A549 (cell line): Measurements from ENCODE around the gene FYB1. TPM values are rescaled to one million over a fixed set of nuclear protein-coding genes. Genes with fewer than 3 reads are reported as not detected.

Source experiments
- ATAC-seq, 2 experiments: fragments of 200-7000 bp in 1 of 2; fragments of >200 bp in 1 of 2; cut with Nextera tagmentation in 1 of 2; cut with Tn5 transposase in 1 of 2; 3 replicates each; pipeline versions ENCODE4 v1.8.0 to v1.9.1; 2018 to 2020; ENCODE audit warnings: mild to moderate bottlenecking in 1 of 2, moderate library complexity in 1 of 2
- CTCF ChIA-PET: fragments of 300-600 bp; sonication (Branson Sonifier 250); formaldehyde crosslinking; extraction: SDS; loops from one replicate; lab custom pipeline; 2021; ENCODE audit warnings: antibody characterized with exemption, inconsistent platforms; lab: Yijun Ruan, JAX
- POLR2A ChIA-PET: fragments of 350-600 bp; formaldehyde crosslinking; extraction: SDS; loops from one replicate; lab custom pipeline; 2021; ENCODE audit warnings: antibody characterized with exemption, inconsistent platforms; lab: Yijun Ruan, JAX
- DNase-seq, 2 experiments: peaks; one replicate each; pipeline versions ENCODE4 v3.0.0 to v3.0.0-alpha.2; 2011 to 2016; ENCODE audit warnings: low read depth in 1 of 2, low spot score in 1 of 2
- FAIRE-seq: peaks from 2 replicates; lab custom pipeline; 2011; peaks lifted over from hg19 to GRCh38; lab: Jason Lieb, UNC
- H3K27ac ChIP-seq, 2 experiments: fragments of >200 bp; sonication (Bioruptor Twin); formaldehyde crosslinking; 3 replicates each; pipeline ENCODE4 v1.5.1; 2016 to 2017
- H3K4me1 ChIP-seq: fragments of >200 bp; sonication (Bioruptor Twin); formaldehyde crosslinking; 3 replicates; pipeline ENCODE4 v1.6.1; 2016
- H3K4me2 ChIP-seq: fragments of >200 bp; sonication (Bioruptor Twin); formaldehyde crosslinking; 3 replicates; pipeline ENCODE4 v1.6.1; 2016
- H3K4me3 ChIP-seq: fragments of >200 bp; sonication (Bioruptor Twin); formaldehyde crosslinking; 3 replicates; pipeline ENCODE4 v1.5.1; 2016
- H3K9me3 ChIP-seq: fragments of >200 bp; sonication (Bioruptor Twin); formaldehyde crosslinking; 3 replicates; pipeline ENCODE4 v1.6.1; 2016
- CBX8 ChIP-seq: fragments of 200-600 bp; sonication (generic); IDR thresholded peaks from 2 replicates; pipeline ENCODE4 v1.6.1; 2016
- CEBPB ChIP-seq, 2 experiments: fragments of >200 bp in 1 of 2; sonication (Bioruptor Twin) in 1 of 2; formaldehyde crosslinking in 1 of 2; IDR thresholded peaks; 2 replicates each; pipeline ENCODE4 v1.6.1; 2012 to 2016
- CHD2 ChIP-seq: fragments of 150-350 bp; IDR thresholded peaks from 2 replicates; pipeline ENCODE4 v1.6.1; 2014; ENCODE audit warnings: low read length; ENCODE audit not compliant: partially characterized antibody
- EP300 ChIP-seq, 2 experiments: fragments of >200 bp; sonication (Bioruptor Twin); formaldehyde crosslinking; IDR thresholded peaks; 2 replicates in 1 of 2; 3 replicates in 1 of 2; pipeline ENCODE4 v1.6.1; 2016 to 2017
- FOSL2 ChIP-seq, 2 experiments: fragments of 450-650 bp in 1 of 2; fragments of >200 bp in 1 of 2; sonication (Bioruptor Twin) in 1 of 2; formaldehyde crosslinking; IDR thresholded peaks; 2 replicates each; pipeline versions ENCODE4 v1.5.0 to v1.6.1; 2016 to 2020; ENCODE audit warnings: mild to moderate bottlenecking in 1 of 2, moderate library complexity in 1 of 2
- GATA3 ChIP-seq: IDR thresholded peaks from 2 replicates; pipeline ENCODE4 v1.6.1; 2012; ENCODE audit warnings: borderline replicate concordance
- HDAC2 ChIP-seq: fragments of 200-600 bp; sonication (generic); IDR thresholded peaks from 2 replicates; pipeline ENCODE4 v1.6.1; 2016
- HOXA7 ChIP-seq: fragments of 250-450 bp; sonication (Bioruptor Pico); IDR thresholded peaks from 2 replicates; pipeline ENCODE4 v1.5.0; 2020; ENCODE audit warnings: mild to moderate bottlenecking, moderate library complexity
- HOXB13 ChIP-seq: fragments of 250-450 bp; sonication (Bioruptor Pico); IDR thresholded peaks from 2 replicates; pipeline ENCODE4 v1.5.0; 2020; ENCODE audit warnings: low read depth, mild to moderate bottlenecking, moderate library complexity
- HOXB5 ChIP-seq: fragments of 250-450 bp; sonication (Bioruptor Pico); IDR thresholded peaks from 2 replicates; pipeline ENCODE4 v1.5.0; 2020; ENCODE audit warnings: mild to moderate bottlenecking, moderate library complexity
- JUNB ChIP-seq: fragments of >200 bp; sonication (Bioruptor Twin); formaldehyde crosslinking; IDR thresholded peaks from 2 replicates; pipeline ENCODE4 v1.6.1; 2016
- MAFK ChIP-seq: fragments of 450-650 bp; IDR thresholded peaks from 2 replicates; pipeline ENCODE4 v1.6.1; 2014; ENCODE audit not compliant: partially characterized antibody
- NFE2L2 ChIP-seq: fragments of 150-350 bp; conservative IDR thresholded peaks from 2 replicates; pipeline ENCODE4 v1.6.1; 2014; ENCODE audit warnings: low read length
- NR3C1 ChIP-seq: fragments of >200 bp; sonication (Bioruptor Twin); formaldehyde crosslinking; IDR thresholded peaks from 3 replicates; pipeline ENCODE4 v1.6.1; 2017
- RAD21 ChIP-seq, 2 experiments: fragments of >200 bp in 1 of 2; sonication (Bioruptor Twin) in 1 of 2; formaldehyde crosslinking in 1 of 2; IDR thresholded peaks in 1 of 2; conservative IDR thresholded peaks in 1 of 2; 2 replicates in 1 of 2; 3 replicates in 1 of 2; pipeline ENCODE4 v1.6.1; 2012 to 2018; ENCODE audit warnings: inconsistent platforms in 1 of 2
- RARB ChIP-seq: fragments of 250-450 bp; sonication (Bioruptor Pico); IDR thresholded peaks from 2 replicates; pipeline ENCODE4 v1.8.0; 2021; ENCODE audit warnings: mild to moderate bottlenecking, moderate library complexity
- RCOR1 ChIP-seq: fragments of 150-350 bp; IDR thresholded peaks from 2 replicates; pipeline ENCODE4 v1.6.1; 2014; ENCODE audit warnings: antibody characterized with exemption, low read length, low read depth
- RFX5 ChIP-seq: fragments of 450-650 bp; IDR thresholded peaks from 2 replicates; pipeline ENCODE4 v1.7.1; 2014; ENCODE audit warnings: antibody characterized with exemption, mild to moderate bottlenecking, moderate library complexity
- RNF2 ChIP-seq: fragments of 200-600 bp; sonication (generic); IDR thresholded peaks from 2 replicates; pipeline ENCODE4 v1.6.1; 2016; ENCODE audit warnings: low read depth, mild to moderate bottlenecking, antibody characterized with exemption, moderate library complexity, borderline replicate concordance
- SMC3 ChIP-seq: fragments of >200 bp; sonication (Bioruptor Twin); formaldehyde crosslinking; IDR thresholded peaks from 3 replicates; pipeline ENCODE4 v1.6.1; 2018; ENCODE audit warnings: inconsistent platforms
- ZNF302 ChIP-seq: fragments of 250-450 bp; sonication (Bioruptor Pico); IDR thresholded peaks from 2 replicates; pipeline ENCODE4 v1.9.0; 2021; ENCODE audit warnings: inconsistent platforms, mild to moderate bottlenecking, moderate library complexity
- WGBS: methylation state at CpG from one replicate; pipeline ENCODE4 v1.1.6; 2017; ENCODE audit errors: missing lambda C conversion rate; 5-methylcytosine and 5-hydroxymethylcytosine counted together
- polyA plus RNA-seq, 4 experiments: library from polyadenylated mRNA; depleted of rRNA in 3 of 4; stranded (reverse); fragments of >200 nt; fragmentation: RNase III in 1 of 4; extraction: RNeasy Plus Mini Kit Qiagen cat#74134 plus additional on column Dnase treatment in 1 of 4; gene quantifications; 2 replicates in 3 of 4; 3 replicates in 1 of 4; pipeline ENCODE4 v1.2.3, GENCODE V29; 2011 to 2017
- TF ChIP-seq, protein P1 (sequence below): fragments of 450-650 bp; IDR thresholded peaks from 2 replicates; pipeline ENCODE4 v1.6.1; 2014; ENCODE audit warnings: antibody characterized with exemption
- TF ChIP-seq, protein P2 (sequence below): fragments of 250-450 bp; sonication (Bioruptor Pico); IDR thresholded peaks from 2 replicates; pipeline ENCODE4 v1.5.0; 2021; ENCODE audit warnings: mild to moderate bottlenecking, moderate library complexity, borderline replicate concordance
- TF ChIP-seq, protein P3 (sequence below): IDR thresholded peaks from 2 replicates; pipeline ENCODE4 v1.6.1; 2012
- TF ChIP-seq, protein P4 (sequence below): IDR thresholded peaks from 2 replicates; pipeline ENCODE4 v1.6.1; 2012; ENCODE audit warnings: low read depth, borderline replicate concordance
- TF ChIP-seq, protein P5 (sequence below): fragments of >200 bp; sonication (Bioruptor Twin); formaldehyde crosslinking; IDR thresholded peaks from 3 replicates; pipeline ENCODE4 v1.5.1; 2016
- TF ChIP-seq, protein P6 (sequence below): fragments of >200 bp; sonication (Bioruptor Twin); formaldehyde crosslinking; IDR thresholded peaks from 3 replicates; pipeline ENCODE4 v1.6.1; 2016

The FYB1 gene
- polyA plus RNA-seq, 2 of the 4 experiments (the other 2 are of a cell fraction), result 7.4 to 34.6 TPM

DNA sequence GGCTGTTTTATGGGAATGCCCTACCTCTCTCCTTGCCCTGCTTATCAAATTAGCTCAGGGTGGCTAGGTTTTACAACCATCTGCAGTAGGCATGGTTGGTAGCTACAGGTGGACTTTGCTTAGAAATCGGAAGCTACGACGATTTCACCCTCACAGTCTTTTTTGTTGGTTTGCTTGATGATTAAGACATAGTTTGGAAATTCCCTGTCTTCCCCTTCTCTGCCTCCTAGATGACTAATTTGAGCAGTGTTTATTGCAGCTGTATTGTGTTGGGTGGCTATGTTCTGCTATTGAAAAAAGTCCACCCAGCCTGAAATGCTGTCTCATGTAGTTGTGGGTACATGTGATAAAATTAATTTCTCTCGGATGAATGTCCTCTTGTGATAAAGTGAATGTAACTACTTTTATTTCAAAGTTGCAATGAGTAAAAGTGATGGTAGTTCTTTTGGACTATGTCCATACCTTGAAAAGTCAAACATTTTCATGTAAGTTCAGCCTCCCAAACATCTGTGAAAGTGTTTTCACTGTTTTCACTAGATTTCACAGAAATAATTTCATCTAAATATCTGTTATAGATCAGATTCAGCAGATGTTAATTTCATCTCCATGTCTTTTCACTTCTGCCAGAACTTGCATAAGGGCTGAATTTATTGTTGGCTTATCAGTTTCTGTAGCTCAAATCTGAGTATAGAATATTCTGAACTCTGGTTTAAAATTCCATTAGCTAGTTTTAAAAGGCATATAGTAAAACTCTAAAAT, 37.3 kb upstream of the FYB1 start (continued):
- TF ChIP-seq NR3C1, result no peak
- no peak for TF ChIP-seq NFE2L2
- TF ChIP-seq CHD2, result no peak
- peak; percentile 41; the same call in 1 of the 2 replicates for TF ChIP-seq FOSL2 (IDR thresholded peaks at IDR 0.05)
- TF ChIP-seq FOSL2 (CRISPR knock-in tag; IDR thresholded peaks at IDR 0.05), result peak; percentile 84
- TF ChIP-seq HDAC2, result no peak
- no peak for TF ChIP-seq HOXB5 (CRISPR knock-in tag)
- no peak for TF ChIP-seq RFX5
- peak; percentile 52 for TF ChIP-seq JUNB
- TF ChIP-seq ZNF302, result no peak
- TF ChIP-seq, protein P1, sequence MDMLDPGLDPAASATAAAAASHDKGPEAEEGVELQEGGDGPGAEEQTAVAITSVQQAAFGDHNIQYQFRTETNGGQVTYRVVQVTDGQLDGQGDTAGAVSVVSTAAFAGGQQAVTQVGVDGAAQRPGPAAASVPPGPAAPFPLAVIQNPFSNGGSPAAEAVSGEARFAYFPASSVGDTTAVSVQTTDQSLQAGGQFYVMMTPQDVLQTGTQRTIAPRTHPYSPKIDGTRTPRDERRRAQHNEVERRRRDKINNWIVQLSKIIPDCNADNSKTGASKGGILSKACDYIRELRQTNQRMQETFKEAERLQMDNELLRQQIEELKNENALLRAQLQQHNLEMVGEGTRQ, result no peak
- TF ChIP-seq MAFK, result peak; percentile 59
- TF ChIP-seq, protein P2, sequence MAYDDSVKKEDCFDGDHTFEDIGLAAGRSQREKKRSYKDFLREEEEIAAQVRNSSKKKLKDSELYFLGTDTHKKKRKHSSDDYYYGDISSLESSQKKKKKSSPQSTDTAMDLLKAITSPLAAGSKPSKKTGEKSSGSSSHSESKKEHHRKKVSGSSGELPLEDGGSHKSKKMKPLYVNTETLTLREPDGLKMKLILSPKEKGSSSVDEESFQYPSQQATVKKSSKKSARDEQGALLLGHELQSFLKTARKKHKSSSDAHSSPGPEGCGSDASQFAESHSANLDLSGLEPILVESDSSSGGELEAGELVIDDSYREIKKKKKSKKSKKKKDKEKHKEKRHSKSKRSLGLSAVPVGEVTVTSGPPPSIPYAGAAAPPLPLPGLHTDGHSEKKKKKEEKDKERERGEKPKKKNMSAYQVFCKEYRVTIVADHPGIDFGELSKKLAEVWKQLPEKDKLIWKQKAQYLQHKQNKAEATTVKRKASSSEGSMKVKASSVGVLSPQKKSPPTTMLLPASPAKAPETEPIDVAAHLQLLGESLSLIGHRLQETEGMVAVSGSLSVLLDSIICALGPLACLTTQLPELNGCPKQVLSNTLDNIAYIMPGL (CRISPR knock-in tag), result no peak
- TF ChIP-seq CEBPB (IDR thresholded peaks at IDR 0.05), result peak in 1 of 2 experiments; percentile 68; a peak in 2 of 4 replicates
- TF ChIP-seq, protein P3, sequence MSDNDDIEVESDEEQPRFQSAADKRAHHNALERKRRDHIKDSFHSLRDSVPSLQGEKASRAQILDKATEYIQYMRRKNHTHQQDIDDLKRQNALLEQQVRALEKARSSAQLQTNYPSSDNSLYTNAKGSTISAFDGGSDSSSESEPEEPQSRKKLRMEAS, result peak; percentile 60

DNA sequence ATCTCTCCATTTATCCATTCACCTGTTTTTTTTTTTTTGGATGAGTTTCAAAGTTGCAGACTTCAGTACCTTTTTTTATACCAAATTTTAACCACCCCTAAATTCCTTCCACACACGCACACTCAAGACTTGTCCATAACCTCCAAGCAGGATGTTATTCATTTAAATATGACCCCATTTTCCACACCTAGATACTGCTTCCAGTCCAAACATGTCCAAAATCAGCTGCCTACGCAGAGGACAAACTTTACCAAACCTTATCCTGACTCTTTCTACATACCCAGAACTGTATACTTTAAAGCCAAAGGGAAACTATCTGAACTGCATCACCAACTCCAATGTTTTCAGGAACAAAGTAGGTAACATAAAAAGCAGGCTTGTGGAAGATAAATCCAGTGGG, 36.0 kb upstream of the FYB1 start:
- ATAC-seq (no peak), DNase-seq (no peak)
- Histone ChIP-seq H3K9me3 (no peaks in the 10 kb centered on the region), H3K27ac (peak overlapping the region in 1 of 2 experiments; percentile 82; a peak in 4 of 6 replicates), H3K4me2 (peak overlapping the region; percentile 86; the same call in 2 of the 3 replicates), H3K4me1 (peaks cover 33% of the 10 kb centered on the region), H3K4me3 (no peak overlapping the region)
- ChIA-PET POLR2A (interaction anchor here (0.6 kb wide), 1 partner anchor 180 kb away, joined by 4 read pairs; no protein-coding TSS in a partner anchor), CTCF (interaction anchor here (1.0 to 1.3 kb wide), 4 partner anchors 16 to 260 kb away, joined by 3 to 6 read pairs (median 4); no protein-coding TSS in a partner anchor)
- 95% methylated on average over 2 of the region's 2 CpGs for WGBS
- no peak for TF ChIP-seq HDAC2
- TF ChIP-seq, protein P4, sequence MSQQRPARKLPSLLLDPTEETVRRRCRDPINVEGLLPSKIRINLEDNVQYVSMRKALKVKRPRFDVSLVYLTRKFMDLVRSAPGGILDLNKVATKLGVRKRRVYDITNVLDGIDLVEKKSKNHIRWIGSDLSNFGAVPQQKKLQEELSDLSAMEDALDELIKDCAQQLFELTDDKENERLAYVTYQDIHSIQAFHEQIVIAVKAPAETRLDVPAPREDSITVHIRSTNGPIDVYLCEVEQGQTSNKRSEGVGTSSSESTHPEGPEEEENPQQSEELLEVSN, result no peak
- no peak for TF ChIP-seq RCOR1
- TF ChIP-seq RNF2, result no peak
- TF ChIP-seq RARB (CRISPR knock-in tag), result no peak
- no peak for TF ChIP-seq JUNB
- TF ChIP-seq, all 56 proteins: peak for 0
- FAIRE-seq, result no peak

DNA sequence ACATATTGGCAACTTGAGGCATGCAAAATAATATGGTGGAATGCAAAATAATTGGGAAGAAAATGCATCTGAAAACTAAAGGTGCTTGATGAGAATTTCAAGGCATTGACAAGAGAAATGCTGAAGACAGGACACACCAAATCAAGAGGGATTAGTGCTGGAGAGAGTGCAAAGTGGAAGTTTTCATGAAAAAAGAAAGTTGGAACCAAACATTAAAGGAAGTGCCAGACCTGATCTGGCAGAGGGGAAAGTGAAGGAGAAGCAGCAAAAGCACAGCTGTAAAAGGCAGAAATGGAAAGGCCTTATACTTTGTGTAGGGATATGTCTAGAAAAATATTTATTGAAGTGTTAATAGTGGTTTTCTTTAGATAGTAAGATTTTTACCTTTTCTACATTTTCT, 35.3 kb upstream of the FYB1 start:
- DNase-seq (no peak), FAIRE-seq (no peak), ATAC-seq (no peak)
- Histone ChIP-seq H3K4me1 (peaks cover 33% of the 10 kb centered on the region), H3K4me2 (no peak overlapping the region), H3K9me3 (no peaks in the 10 kb centered on the region), H3K4me3 (no peak overlapping the region), H3K27ac (no peak overlapping the region)
- ChIA-PET CTCF (interaction anchor here (0.6 to 1.2 kb wide), 3 partner anchors 28 to 251 kb away, joined by 3 to 5 read pairs (median 3); no protein-coding TSS in a partner anchor), POLR2A (no interaction called here)
- TF ChIP-seq CBX8, result no peak
- no peak for TF ChIP-seq GATA3
- TF ChIP-seq RFX5, result no peak
- no peak for TF ChIP-seq HOXA7 (CRISPR knock-in tag)
- no peak for TF ChIP-seq RAD21 (conservative IDR thresholded peaks at IDR 0.05 in 1 of 2, IDR thresholded peaks at IDR 0.05 in 1 of 2)
- TF ChIP-seq SMC3, result no peak
- TF ChIP-seq EP300 (IDR thresholded peaks at IDR 0.05), result no peak
- TF ChIP-seq, protein P3, result no peak
- no peak for TF ChIP-seq CEBPB (IDR thresholded peaks at IDR 0.05)
- TF ChIP-seq, protein P5, sequence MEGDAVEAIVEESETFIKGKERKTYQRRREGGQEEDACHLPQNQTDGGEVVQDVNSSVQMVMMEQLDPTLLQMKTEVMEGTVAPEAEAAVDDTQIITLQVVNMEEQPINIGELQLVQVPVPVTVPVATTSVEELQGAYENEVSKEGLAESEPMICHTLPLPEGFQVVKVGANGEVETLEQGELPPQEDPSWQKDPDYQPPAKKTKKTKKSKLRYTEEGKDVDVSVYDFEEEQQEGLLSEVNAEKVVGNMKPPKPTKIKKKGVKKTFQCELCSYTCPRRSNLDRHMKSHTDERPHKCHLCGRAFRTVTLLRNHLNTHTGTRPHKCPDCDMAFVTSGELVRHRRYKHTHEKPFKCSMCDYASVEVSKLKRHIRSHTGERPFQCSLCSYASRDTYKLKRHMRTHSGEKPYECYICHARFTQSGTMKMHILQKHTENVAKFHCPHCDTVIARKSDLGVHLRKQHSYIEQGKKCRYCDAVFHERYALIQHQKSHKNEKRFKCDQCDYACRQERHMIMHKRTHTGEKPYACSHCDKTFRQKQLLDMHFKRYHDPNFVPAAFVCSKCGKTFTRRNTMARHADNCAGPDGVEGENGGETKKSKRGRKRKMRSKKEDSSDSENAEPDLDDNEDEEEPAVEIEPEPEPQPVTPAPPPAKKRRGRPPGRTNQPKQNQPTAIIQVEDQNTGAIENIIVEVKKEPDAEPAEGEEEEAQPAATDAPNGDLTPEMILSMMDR, result no peak
- no peak for TF ChIP-seq HOXB13 (CRISPR knock-in tag)
- TF ChIP-seq, protein P6, sequence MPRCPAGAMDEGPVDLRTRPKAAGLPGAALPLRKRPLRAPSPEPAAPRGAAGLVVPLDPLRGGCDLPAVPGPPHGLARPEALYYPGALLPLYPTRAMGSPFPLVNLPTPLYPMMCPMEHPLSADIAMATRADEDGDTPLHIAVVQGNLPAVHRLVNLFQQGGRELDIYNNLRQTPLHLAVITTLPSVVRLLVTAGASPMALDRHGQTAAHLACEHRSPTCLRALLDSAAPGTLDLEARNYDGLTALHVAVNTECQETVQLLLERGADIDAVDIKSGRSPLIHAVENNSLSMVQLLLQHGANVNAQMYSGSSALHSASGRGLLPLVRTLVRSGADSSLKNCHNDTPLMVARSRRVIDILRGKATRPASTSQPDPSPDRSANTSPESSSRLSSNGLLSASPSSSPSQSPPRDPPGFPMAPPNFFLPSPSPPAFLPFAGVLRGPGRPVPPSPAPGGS, result no peak
- TF ChIP-seq CHD2, result no peak
- TF ChIP-seq ZNF302, result no peak
